Measurements from ENCODE around the gene PTPRN. TPM values are rescaled to one million over a fixed set of nuclear protein-coding genes. Genes with fewer than 3 reads are reported as not detected.
A peak's percentile ranks its signal among the peaks of the same experiment; 100 is the strongest.

The PTPRN gene
- total RNA-seq, 1 donor from 2014 or later = not detected

- DNase-seq (ENCODE audit: low spot score) = no peak
Observed at GRCh38 chr2:219246559-219246958, 62.6 kb downstream of the PTPRN start.

- no peak for DNase-seq (ENCODE audit: low spot score)
Observed at GRCh38 chr2:219245899-219246230, 63.3 kb downstream of the PTPRN start.

- peak; percentile 99 for DNase-seq (ENCODE audit: low spot score)
Observed at GRCh38 chr2:219245148-219245898, 63.9 kb downstream of the PTPRN start, which contains the start of the genes GLB1L and STK16. TSS of gene GLB1L (minus strand) at chr2:219245444. CDS start at chr2:219243573, 1,871 bp downstream. TSS of gene STK16 (plus strand) at chr2:219245479. CDS start at chr2:219246000, 521 bp downstream.

- no peak for DNase-seq (ENCODE audit: low spot score)
Observed at GRCh38 chr2:219244789-219245147, 64.4 kb downstream of the PTPRN start.

GRCh38 chr2:219243291-219243761, 65.9 kb downstream of the PTPRN start:
- DNase-seq (ENCODE audit: low spot score) = no peak

Small RNA genes within 50 kb of the gene (microRNA-seq; reads per million reads assigned to microRNA genes)
- gene MIR153-1 (ENCODE audit: borderline number of aligned reads) = not detected

Other genes starting within 250 kb of the PTPRN start
- 0.26 TPM for gene IHH, start 248.5 kb downstream of the PTPRN start, total RNA-seq
- 13.8 TPM for gene NHEJ1, start 148.6 kb downstream of the PTPRN start, total RNA-seq
- 0.93 TPM for gene SLC23A3, start 139.4 kb downstream of the PTPRN start, total RNA-seq
- gene CNPPD1, start 132.5 kb downstream of the PTPRN start, total RNA-seq = 82.8 TPM
- gene RETREG2, start 131.1 kb downstream of the PTPRN start, total RNA-seq = 68.1 TPM
- gene ZFAND2B, start 102.6 kb downstream of the PTPRN start, total RNA-seq = 31.3 TPM
- 36.5 TPM for gene ABCB6, start 90.4 kb downstream of the PTPRN start, total RNA-seq
- 59.0 TPM for gene ATG9A, start 79.8 kb downstream of the PTPRN start, total RNA-seq
- gene ANKZF1, start 79.6 kb downstream of the PTPRN start, total RNA-seq = 15.9 TPM
- 13.5 TPM for gene GLB1L, start 64.0 kb downstream of the PTPRN start, total RNA-seq
- 16.1 TPM for gene STK16, start 63.9 kb downstream of the PTPRN start, total RNA-seq
- gene TUBA4B, start 56.2 kb downstream of the PTPRN start, total RNA-seq = not detected
- 21.7 TPM for gene TUBA4A, start 55.5 kb downstream of the PTPRN start, total RNA-seq
- gene DNAJB2, start 30.0 kb downstream of the PTPRN start, total RNA-seq = 67.5 TPM
- gene RESP18, start 23.3 kb upstream of the PTPRN start, total RNA-seq = not detected
- gene DNPEP, start 78.5 kb upstream of the PTPRN start, total RNA-seq = 78.6 TPM
- gene DES, start 109.0 kb upstream of the PTPRN start, total RNA-seq = 62.5 TPM
- 4.7 TPM for gene SPEG, start 125.4 kb upstream of the PTPRN start, total RNA-seq
- gene GMPPA, start 189.5 kb upstream of the PTPRN start, total RNA-seq = 32.4 TPM
- not detected for gene ASIC4, start 205.1 kb upstream of the PTPRN start, total RNA-seq
- 24.1 TPM for gene CHPF, start 234.4 kb upstream of the PTPRN start, total RNA-seq
- gene TMEM198, start 234.6 kb upstream of the PTPRN start, total RNA-seq = 2.6 TPM

All from mesenteric fat pad (tissue), 1 donor.